Esophagus muscularis mucosa (tissue), 4 donors: Measurements from ENCODE around the gene ZBTB5.

ENCODE experiments used
- CTCF ChIP-seq, 3 experiments: fragments of 200-600 bp in 2 of 3; fragments of 450-650 bp in 1 of 3; sonication (generic) in 2 of 3; IDR thresholded peaks; one replicate each; pipeline ENCODE4 v1.5.1; 2017 to 2019; ENCODE audit warnings: antibody characterized with exemption in 3 of 3, mild to moderate bottlenecking in 2 of 3, moderate library complexity in 1 of 3
- EP300 ChIP-seq: sonication (generic); formaldehyde crosslinking; IDR thresholded peaks from one replicate; pipeline ENCODE4 v1.6.1; 2017; ENCODE audit warnings: antibody characterized with exemption
- POLR2A ChIP-seq: fragments of 450-650 bp; IDR thresholded peaks from one replicate; pipeline ENCODE4 v1.6.1; 2017; ENCODE audit warnings: antibody characterized with exemption, moderate library complexity, mild to moderate bottlenecking, low read depth

GRCh38 chr9:37436540-37436939 lies 28.7 kb downstream of the ZBTB5 start:
- TF ChIP-seq CTCF (IDR thresholded peaks at IDR 0.05) (no peak), POLR2A (no peak), EP300 (no peak)
